ENCODE measurements around the gene TPK1. TPM values are rescaled to one million over a fixed set of nuclear protein-coding genes. Genes with fewer than 3 reads are reported as not detected.
"Not testable (repeated sequence)": the region's sequence is repeated elsewhere in the genome, so short reads cannot be mapped to it uniquely, and the experiment has no call there.

TPK1 gene
- total and polyA plus RNA-seq, 7 donors = 1.7 to 5.1 (median 2.5) TPM

- TF ChIP-seq CTCF (IDR thresholded peaks at IDR 0.05) = no peak
- Histone ChIP-seq H3K36me3 (ENCODE audit: insufficient read depth in 1 of 2, low read depth in 1 of 2) (no peaks in the 10 kb centered on the region), H3K4me3 (no peak overlapping the region), H3K4me1 (no peaks in the 10 kb centered on the region), H3K9me3 (no peaks in the 10 kb centered on the region), H3K27ac (no peak overlapping the region), H3K27me3 (ENCODE audit: insufficient read depth in 3 of 3, low read length in 2 of 3) (no peaks in the 10 kb centered on the region)
- intact Hi-C loops (cut with DNase I) = no loop called here
- ATAC-seq (no peak), DNase-seq (no peak)
- 75 to 79% (median 78%) methylated on average over 2 of the region's 2 CpGs for WGBS, 3 donors
Measured at GRCh38 chr7:144729226-144729625, 106.6 kb downstream of the TPK1 start.

- intact Hi-C loops (cut with DNase I) = no loop called here
Measured at GRCh38 chr7:144728551-144728950, 107.3 kb downstream of the TPK1 start.

GRCh38 chr7:144726840-144727239, 109.0 kb downstream of the TPK1 start:
- ATAC-seq, H3K9me3 ChIP-seq: not testable (repeated sequence)
- WGBS, 3 donors = 91 to 92% (median 92%) methylated on average over 12 of the region's 12 CpGs

More at GRCh38 chr7:144728551-144728950, 107.3 kb downstream of the TPK1 start:
- TF ChIP-seq CTCF (IDR thresholded peaks at IDR 0.05) = no peak
- no peak for DNase-seq
- WGBS, 3 donors = 71 to 77% (median 72%) methylated on average over 4 of the region's 4 CpGs
- no peaks in the 10 kb centered on the region for H3K4me1 ChIP-seq
- no peak overlapping the region for H3K4me3 ChIP-seq
- no peaks in the 10 kb centered on the region for H3K9me3 ChIP-seq
- no peaks in the 10 kb centered on the region for H3K27me3 ChIP-seq (ENCODE audit: insufficient read depth in 3 of 3, low read length in 2 of 3)
- ATAC-seq = no peak
- H3K36me3 ChIP-seq (ENCODE audit: insufficient read depth in 1 of 2, low read depth in 1 of 2) = no peaks in the 10 kb centered on the region
- H3K27ac ChIP-seq = no peak overlapping the region

GRCh38 chr7:144725070-144725469, 110.8 kb downstream of the TPK1 start:
- Histone ChIP-seq H3K9me3 (no peaks in the 10 kb centered on the region), H3K27me3 (ENCODE audit: insufficient read depth in 3 of 3, low read length in 2 of 3) (no peaks in the 10 kb centered on the region), H3K36me3 (ENCODE audit: insufficient read depth in 1 of 2, low read depth in 1 of 2) (no peaks in the 10 kb centered on the region), H3K4me3 (no peak overlapping the region), H3K27ac (no peak overlapping the region), H3K4me1 (no peaks in the 10 kb centered on the region)
- DNase-seq (no peak), ATAC-seq (no peak)
- TF ChIP-seq CTCF (IDR thresholded peaks at IDR 0.05) = no peak
- 89 to 94% (median 89%) methylated on average over 1 of the region's 1 CpG for WGBS, 3 donors
- intact Hi-C loops (cut with DNase I) = no loop called here

More at GRCh38 chr7:144726840-144727239, 109.0 kb downstream of the TPK1 start:
- intact Hi-C loops (cut with DNase I); H3K36me3 ChIP-seq (ENCODE audit: insufficient read depth in 1 of 2, low read depth in 1 of 2); H3K27me3 ChIP-seq (ENCODE audit: insufficient read depth in 3 of 3, low read length in 2 of 3); H3K4me3 ChIP-seq; H3K4me1 ChIP-seq; DNase-seq; H3K27ac ChIP-seq: not testable (repeated sequence)

- intact Hi-C loops (cut with DNase I) = no loop called here
- 68 to 75% (median 75%) methylated on average over 4 of the region's 4 CpGs for WGBS, 3 donors
Measured at GRCh38 chr7:144723301-144723700, 112.6 kb downstream of the TPK1 start.

More at GRCh38 chr7:144723301-144723700, 112.6 kb downstream of the TPK1 start:
- H3K9me3 ChIP-seq = no peaks in the 10 kb centered on the region
- ATAC-seq (no peak), DNase-seq (no peak)
- no peak overlapping the region for H3K4me3 ChIP-seq
- H3K4me1 ChIP-seq = no peaks in the 10 kb centered on the region
- H3K27me3 ChIP-seq (ENCODE audit: insufficient read depth in 3 of 3, low read length in 2 of 3) = no peaks in the 10 kb centered on the region
- no peak for TF ChIP-seq CTCF (IDR thresholded peaks at IDR 0.05)
- no peak overlapping the region for H3K27ac ChIP-seq
- H3K36me3 ChIP-seq (ENCODE audit: insufficient read depth in 1 of 2, low read depth in 1 of 2) = no peaks in the 10 kb centered on the region

All from psoas muscle (tissue), 8 donors.